Measurements from ENCODE around the gene SRSF8.
A peak's percentile ranks its signal among the peaks of the same experiment; 100 is the strongest.

SRSF8 gene

GRCh38 chr11:95086151-95086550 is 19.4 kb downstream of the SRSF8 start:
- H3K4me1 ChIP-seq (ENCODE audit: control insufficient read depth, low read depth, low read length), result peaks cover 11% of the 10 kb centered on the region
- H3K4me3 ChIP-seq (ENCODE audit: low read length), result no peak overlapping the region

GRCh38 chr11:95086836-95087570 is 20.3 kb downstream of the SRSF8 start:
- no peak overlapping the region for H3K4me3 ChIP-seq (ENCODE audit: low read length)
- peaks cover 34% of the 10 kb centered on the region for H3K27me3 ChIP-seq (ENCODE audit: control insufficient read depth, insufficient read depth, low read length)
- H3K9ac ChIP-seq (ENCODE audit: low read length), result no peak overlapping the region
- H3K27ac ChIP-seq (ENCODE audit: low read length), result no peak overlapping the region
- H3K36me3 ChIP-seq (ENCODE audit: control insufficient read depth, low read depth, low read length), result no peaks in the 10 kb centered on the region
- H3K4me1 ChIP-seq (ENCODE audit: control insufficient read depth, low read depth, low read length), result peaks cover 5% of the 10 kb centered on the region
- no peaks in the 10 kb centered on the region for H3K9me3 ChIP-seq (ENCODE audit: control insufficient read depth, low read depth, low read length)

More at GRCh38 chr11:95086151-95086550, 19.4 kb downstream of the SRSF8 start:
- Histone ChIP-seq H3K27me3 (ENCODE audit: control insufficient read depth, insufficient read depth, low read length) (peaks cover 25% of the 10 kb centered on the region), H3K36me3 (ENCODE audit: control insufficient read depth, low read depth, low read length) (no peaks in the 10 kb centered on the region), H3K9ac (ENCODE audit: low read length) (no peak overlapping the region), H3K9me3 (ENCODE audit: control insufficient read depth, low read depth, low read length) (no peaks in the 10 kb centered on the region), H3K27ac (ENCODE audit: low read length) (no peak overlapping the region)

- H3K4me1 ChIP-seq (ENCODE audit: control insufficient read depth, low read depth, low read length), result peaks cover 9% of the 10 kb centered on the region
- H3K9me3 ChIP-seq (ENCODE audit: control insufficient read depth, low read depth, low read length), result no peaks in the 10 kb centered on the region
- no peak overlapping the region for H3K9ac ChIP-seq (ENCODE audit: low read length)
- no peak overlapping the region for H3K27ac ChIP-seq (ENCODE audit: low read length)
- peak overlapping the region; percentile 72 for H3K4me3 ChIP-seq (ENCODE audit: low read length)
- H3K27me3 ChIP-seq (ENCODE audit: control insufficient read depth, insufficient read depth, low read length), result peaks cover 37% of the 10 kb centered on the region
- no peaks in the 10 kb centered on the region for H3K36me3 ChIP-seq (ENCODE audit: control insufficient read depth, low read depth, low read length)
Observed at GRCh38 chr11:95088946-95089619, 22.4 kb downstream of the SRSF8 start.

GRCh38 chr11:95089620-95090542 is 23.2 kb downstream of the SRSF8 start, which contains the start of gene ENDOD1:
ENDOD1 (plus strand) TSS chr11:95089846; CDS start chr11:95089928, 82 bp downstream.
- Histone ChIP-seq H3K36me3 (ENCODE audit: control insufficient read depth, low read depth, low read length) (no peaks in the 10 kb centered on the region), H3K9ac (ENCODE audit: low read length) (peak within 1 kb of the TSS; percentile 15), H3K4me1 (ENCODE audit: control insufficient read depth, low read depth, low read length) (peaks cover 9% of the 10 kb centered on the region), H3K4me3 (ENCODE audit: low read length) (peak within 1 kb of the TSS; percentile 72), H3K27me3 (ENCODE audit: control insufficient read depth, insufficient read depth, low read length) (peaks cover 37% of the 10 kb centered on the region), H3K9me3 (ENCODE audit: control insufficient read depth, low read depth, low read length) (no peaks in the 10 kb centered on the region), H3K27ac (ENCODE audit: low read length) (no peak within 1 kb of the TSS)

GRCh38 chr11:95091663-95092180 is 25.0 kb downstream of the SRSF8 start:
- peaks cover 9% of the 10 kb centered on the region for H3K4me1 ChIP-seq (ENCODE audit: control insufficient read depth, low read depth, low read length)
- H3K4me3 ChIP-seq (ENCODE audit: low read length), result no peak overlapping the region
- no peak overlapping the region for H3K27ac ChIP-seq (ENCODE audit: low read length)
- H3K36me3 ChIP-seq (ENCODE audit: control insufficient read depth, low read depth, low read length), result no peaks in the 10 kb centered on the region
- H3K9me3 ChIP-seq (ENCODE audit: control insufficient read depth, low read depth, low read length), result no peaks in the 10 kb centered on the region
- H3K9ac ChIP-seq (ENCODE audit: low read length), result no peak overlapping the region
- peaks cover 37% of the 10 kb centered on the region for H3K27me3 ChIP-seq (ENCODE audit: control insufficient read depth, insufficient read depth, low read length)

- Histone ChIP-seq H3K36me3 (ENCODE audit: control insufficient read depth, low read depth, low read length) (no peaks in the 10 kb centered on the region), H3K9ac (ENCODE audit: low read length) (no peak overlapping the region), H3K4me1 (ENCODE audit: control insufficient read depth, low read depth, low read length) (peaks cover 9% of the 10 kb centered on the region), H3K9me3 (ENCODE audit: control insufficient read depth, low read depth, low read length) (no peaks in the 10 kb centered on the region), H3K27ac (ENCODE audit: low read length) (no peak overlapping the region), H3K27me3 (ENCODE audit: control insufficient read depth, insufficient read depth, low read length) (peaks cover 37% of the 10 kb centered on the region), H3K4me3 (ENCODE audit: low read length) (no peak overlapping the region)
Observed at GRCh38 chr11:95092549-95093324, 26.0 kb downstream of the SRSF8 start.

- Histone ChIP-seq H3K9ac (ENCODE audit: low read length) (no peak overlapping the region), H3K27me3 (ENCODE audit: control insufficient read depth, insufficient read depth, low read length) (peaks cover 34% of the 10 kb centered on the region), H3K9me3 (ENCODE audit: control insufficient read depth, low read depth, low read length) (no peaks in the 10 kb centered on the region), H3K27ac (ENCODE audit: low read length) (no peak overlapping the region), H3K4me3 (ENCODE audit: low read length) (no peak overlapping the region), H3K4me1 (ENCODE audit: control insufficient read depth, low read depth, low read length) (peaks cover 9% of the 10 kb centered on the region), H3K36me3 (ENCODE audit: control insufficient read depth, low read depth, low read length) (no peaks in the 10 kb centered on the region)
Observed at GRCh38 chr11:95093548-95093947, 26.8 kb downstream of the SRSF8 start.

GRCh38 chr11:95095858-95096587 is 29.3 kb downstream of the SRSF8 start:
- H3K9ac ChIP-seq (ENCODE audit: low read length), result no peak overlapping the region

GRCh38 chr11:95097209-95097608 is 30.5 kb downstream of the SRSF8 start:
- H3K9me3 ChIP-seq (ENCODE audit: control insufficient read depth, low read depth, low read length), result no peaks in the 10 kb centered on the region
- H3K4me1 ChIP-seq (ENCODE audit: control insufficient read depth, low read depth, low read length), result peaks cover 4% of the 10 kb centered on the region
- no peak overlapping the region for H3K4me3 ChIP-seq (ENCODE audit: low read length)
- H3K9ac ChIP-seq (ENCODE audit: low read length), result no peak overlapping the region
- peaks cover 2% of the 10 kb centered on the region for H3K27me3 ChIP-seq (ENCODE audit: control insufficient read depth, insufficient read depth, low read length)
- no peak overlapping the region for H3K27ac ChIP-seq (ENCODE audit: low read length)
- no peaks in the 10 kb centered on the region for H3K36me3 ChIP-seq (ENCODE audit: control insufficient read depth, low read depth, low read length)

More at GRCh38 chr11:95095858-95096587, 29.3 kb downstream of the SRSF8 start:
- Histone ChIP-seq H3K36me3 (ENCODE audit: control insufficient read depth, low read depth, low read length) (no peaks in the 10 kb centered on the region), H3K9me3 (ENCODE audit: control insufficient read depth, low read depth, low read length) (no peaks in the 10 kb centered on the region), H3K4me3 (ENCODE audit: low read length) (no peak overlapping the region), H3K27me3 (ENCODE audit: control insufficient read depth, insufficient read depth, low read length) (peaks cover 13% of the 10 kb centered on the region), H3K4me1 (ENCODE audit: control insufficient read depth, low read depth, low read length) (peaks cover 4% of the 10 kb centered on the region), H3K27ac (ENCODE audit: low read length) (no peak overlapping the region)

GRCh38 chr11:95098826-95099225 is 32.1 kb downstream of the SRSF8 start:
- H3K4me3 ChIP-seq (ENCODE audit: low read length), result no peak overlapping the region
- no peak overlapping the region for H3K9ac ChIP-seq (ENCODE audit: low read length)
- H3K36me3 ChIP-seq (ENCODE audit: control insufficient read depth, low read depth, low read length), result no peaks in the 10 kb centered on the region
- H3K4me1 ChIP-seq (ENCODE audit: control insufficient read depth, low read depth, low read length), result no peaks in the 10 kb centered on the region
- no peaks in the 10 kb centered on the region for H3K9me3 ChIP-seq (ENCODE audit: control insufficient read depth, low read depth, low read length)
- H3K27ac ChIP-seq (ENCODE audit: low read length), result no peak overlapping the region
- no peaks in the 10 kb centered on the region for H3K27me3 ChIP-seq (ENCODE audit: control insufficient read depth, insufficient read depth, low read length)

Data from iPS-18a (cell line).